Activated CD8-positive, alpha-beta memory T cell treated with anti-CD3 and anti-CD28 coated beads for 48 hours (primary cell): ENCODE data around the gene TAOK3.
"Not testable (repeated sequence)": the region's sequence is repeated elsewhere in the genome, so short reads cannot be mapped to it uniquely, and the experiment has no call there.

Source experiments
- DNase-seq, 3 experiments: peaks; one replicate each; pipeline ENCODE4 v3.0.0-alpha.2; 2020; ENCODE audit warnings: low read depth in 2 of 3, low spot score in 2 of 3

Gene TAOK3

DNA sequence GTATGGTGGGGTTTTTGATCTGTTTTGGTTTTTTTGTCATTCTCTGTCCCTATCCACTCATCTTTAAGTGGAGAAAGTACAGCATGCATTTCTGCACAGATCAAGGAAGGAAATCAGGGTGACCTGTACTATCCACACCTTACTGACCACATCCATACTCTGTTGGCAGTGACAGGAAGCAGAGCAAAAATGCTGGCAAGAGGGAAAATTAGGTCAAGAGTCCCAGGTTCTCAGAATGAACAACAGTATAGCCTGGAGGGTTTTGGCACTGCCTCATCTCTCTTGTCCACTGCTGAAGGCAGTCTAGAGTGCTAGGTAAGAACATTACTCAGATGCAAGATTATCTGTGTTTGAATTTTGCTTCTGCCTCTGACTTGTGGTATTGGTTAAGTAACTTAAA is 70.7 kb downstream of the TAOK3 start:
- DNase-seq = no peak

GRCh38 chr12:118299791-118300460 is 72.8 kb downstream of the TAOK3 start:
- DNase-seq = no peak

- no peak for DNase-seq
Observed at GRCh38 chr12:118297284-118297683, 75.4 kb downstream of the TAOK3 start.

DNA sequence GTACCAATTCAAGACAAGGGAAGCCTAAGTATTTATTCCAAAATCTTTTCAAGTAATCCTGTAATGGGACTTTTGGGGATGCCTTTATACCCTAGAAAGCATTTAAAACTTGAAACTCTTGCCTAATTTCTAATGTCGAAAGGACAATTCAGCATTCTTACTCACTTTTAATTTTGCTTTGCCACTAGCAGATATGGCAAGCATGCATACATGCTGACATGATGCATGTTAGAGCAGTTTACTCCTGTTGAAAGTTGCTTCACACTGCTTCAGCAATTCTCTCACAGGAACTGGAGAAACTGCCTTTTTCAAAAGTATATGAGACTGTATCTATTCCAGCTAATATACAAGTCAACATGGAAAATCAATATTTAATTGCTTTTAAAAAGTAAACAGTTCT is 79.9 kb downstream of the TAOK3 start:
- no peak for DNase-seq

DNA sequence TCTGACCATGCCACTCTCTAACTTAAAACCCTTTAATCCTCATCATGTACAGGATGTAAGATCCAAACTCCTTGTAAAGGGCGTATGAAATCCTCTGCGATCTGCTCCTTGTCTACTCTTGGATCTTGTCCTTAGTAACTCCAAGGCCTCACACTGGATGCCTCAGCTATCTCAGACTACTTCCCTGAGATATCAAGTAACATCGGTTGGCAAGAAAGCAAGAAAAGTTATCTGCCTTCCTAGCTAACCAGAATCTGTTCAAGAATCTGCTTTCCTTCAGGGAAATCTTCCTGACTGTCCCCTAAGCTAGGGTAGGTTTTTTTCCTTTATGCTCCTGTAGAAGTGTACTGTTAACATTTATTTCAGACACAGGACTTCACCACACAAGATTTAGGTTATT is 82.6 kb downstream of the TAOK3 start:
- no peak for DNase-seq

- DNase-seq = no peak
Observed at GRCh38 chr12:118288174-118288573, 84.5 kb downstream of the TAOK3 start.

- DNase-seq = no peak
Observed at GRCh38 chr12:118287728-118288127, 85.0 kb downstream of the TAOK3 start.

DNA sequence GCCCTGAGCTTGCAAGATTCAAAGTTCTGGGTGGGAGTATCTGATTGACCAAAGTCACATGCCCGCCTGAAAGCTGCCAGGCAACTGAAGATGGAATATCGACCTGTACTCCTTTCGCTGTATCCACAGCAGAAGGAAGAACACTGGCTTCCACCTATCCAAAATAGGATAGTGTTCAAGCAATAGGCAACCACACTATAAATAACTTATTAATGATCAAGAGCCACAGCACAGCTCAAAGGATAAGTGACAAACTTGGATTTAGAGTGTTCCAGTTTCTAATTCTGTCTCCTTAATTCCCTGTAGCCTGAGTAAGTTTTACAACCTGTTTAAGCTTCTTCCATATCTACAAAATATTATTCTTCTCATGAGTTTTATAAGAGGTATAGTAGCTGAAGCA is 89.9 kb downstream of the TAOK3 start:
- DNase-seq = no peak

- DNase-seq = not testable (repeated sequence)
Observed at GRCh38 chr12:118278288-118278687, 94.4 kb downstream of the TAOK3 start.

DNA sequence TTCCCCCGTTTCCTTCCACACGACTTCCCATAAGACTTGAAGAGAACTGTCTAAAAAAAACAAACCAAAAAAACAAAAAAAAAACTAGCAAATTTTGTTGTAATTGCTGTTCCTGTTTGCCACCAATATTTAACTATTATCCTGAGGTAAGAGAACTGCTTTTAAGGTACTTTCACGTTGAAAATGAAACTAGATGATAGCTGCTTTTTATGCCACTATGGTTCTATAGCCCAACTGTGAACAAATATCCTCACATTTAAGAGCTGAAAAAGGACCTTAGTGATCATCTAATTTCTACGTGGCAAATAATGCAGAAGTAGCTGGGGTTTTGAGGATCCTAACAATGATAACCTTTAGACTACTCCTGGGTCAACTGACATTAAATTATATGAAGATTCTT is 98.6 kb downstream of the TAOK3 start:
- no peak for DNase-seq

DNA sequence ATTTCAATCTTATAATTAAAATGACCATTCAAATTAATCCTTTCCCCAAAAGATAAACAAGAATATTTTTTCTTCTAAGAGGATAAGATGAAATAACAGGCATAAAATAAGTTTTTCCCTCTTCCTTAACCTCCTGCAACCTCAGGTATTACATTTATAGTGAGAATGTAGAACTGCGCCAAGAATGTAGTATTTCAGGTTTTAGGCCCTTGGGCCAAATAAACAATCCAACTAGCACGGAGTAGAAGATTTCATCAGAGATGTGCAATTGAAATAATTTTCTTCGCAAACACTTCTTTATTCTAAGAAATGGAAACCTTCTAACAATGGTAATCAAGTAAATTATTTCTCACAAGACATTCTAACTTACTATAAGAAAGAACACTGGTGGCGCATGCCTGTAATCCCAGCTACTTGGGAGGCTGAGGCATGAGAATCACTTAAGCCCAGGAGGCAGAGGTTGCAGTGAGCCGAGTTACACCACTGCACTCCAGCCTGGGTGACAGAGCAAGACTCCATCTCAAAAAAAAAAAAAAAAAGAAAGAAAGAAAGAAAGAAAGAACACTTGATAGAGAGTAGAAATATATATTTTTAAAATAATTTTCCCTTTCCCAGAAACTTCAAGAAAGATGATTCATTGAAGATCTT is 100.8 kb downstream of the TAOK3 start:
- DNase-seq = no peak

DNA sequence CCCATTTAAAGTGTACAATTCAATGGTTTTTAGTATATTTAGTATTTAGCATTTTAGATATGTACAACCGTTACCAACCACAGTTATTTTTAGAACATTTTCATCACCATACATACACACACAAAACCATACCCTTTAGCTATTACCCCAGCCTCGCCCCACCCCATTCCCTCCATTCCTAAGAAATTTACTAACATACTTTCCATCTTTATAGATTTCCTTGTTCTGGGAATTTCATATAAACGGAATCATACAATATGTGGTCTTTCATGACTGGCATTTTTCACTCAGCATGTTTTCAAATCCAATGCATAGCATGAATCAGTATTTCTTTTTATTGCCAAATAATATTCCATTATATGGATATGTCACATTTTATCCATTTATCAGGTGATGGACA is 101.5 kb downstream of the TAOK3 start:
- DNase-seq = no peak

DNA sequence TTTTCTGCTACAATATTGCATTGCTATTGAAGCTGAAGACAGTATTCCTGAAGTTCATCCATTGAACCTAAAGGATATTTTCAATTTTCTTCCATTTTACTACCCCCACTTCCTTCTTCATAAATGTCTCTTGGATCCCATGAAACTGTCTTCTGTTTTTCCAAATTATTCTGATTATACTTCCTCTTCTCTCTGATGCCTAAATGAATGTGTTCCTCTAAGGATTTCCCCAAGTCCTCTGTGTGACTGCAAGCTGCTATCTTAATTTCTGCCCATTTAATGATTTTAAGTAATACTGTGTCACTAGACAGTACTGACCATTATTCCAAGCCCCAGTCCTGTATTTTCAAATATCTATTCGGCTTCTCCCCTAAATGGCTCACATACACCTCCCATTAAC is 102.9 kb downstream of the TAOK3 start:
- no peak for DNase-seq

GRCh38 chr12:118259079-118259478 is 113.6 kb downstream of the TAOK3 start:
- DNase-seq = no peak

GRCh38 chr12:118256352-118256751 is 116.4 kb downstream of the TAOK3 start:
- DNase-seq = no peak

DNA sequence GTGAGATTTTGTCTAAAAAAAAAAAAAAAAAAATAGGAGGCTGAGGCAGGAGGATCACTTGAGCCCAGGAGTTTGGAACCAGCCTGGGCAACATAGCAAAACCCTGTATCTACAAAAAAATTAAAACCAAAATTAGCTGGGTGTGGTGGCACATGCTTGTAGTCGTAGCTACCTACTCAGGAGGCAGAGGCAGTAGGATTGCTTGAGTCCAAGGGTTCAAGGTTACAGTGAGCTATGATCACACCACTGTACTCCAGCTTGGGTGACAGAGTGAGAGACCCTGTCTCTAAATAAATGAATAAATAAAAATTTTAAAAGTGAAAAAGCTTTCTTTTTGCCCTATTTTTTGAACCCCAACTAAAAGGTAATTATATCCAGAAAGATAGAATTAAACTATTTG is 123.2 kb downstream of the TAOK3 start:
- no peak for DNase-seq

DNA sequence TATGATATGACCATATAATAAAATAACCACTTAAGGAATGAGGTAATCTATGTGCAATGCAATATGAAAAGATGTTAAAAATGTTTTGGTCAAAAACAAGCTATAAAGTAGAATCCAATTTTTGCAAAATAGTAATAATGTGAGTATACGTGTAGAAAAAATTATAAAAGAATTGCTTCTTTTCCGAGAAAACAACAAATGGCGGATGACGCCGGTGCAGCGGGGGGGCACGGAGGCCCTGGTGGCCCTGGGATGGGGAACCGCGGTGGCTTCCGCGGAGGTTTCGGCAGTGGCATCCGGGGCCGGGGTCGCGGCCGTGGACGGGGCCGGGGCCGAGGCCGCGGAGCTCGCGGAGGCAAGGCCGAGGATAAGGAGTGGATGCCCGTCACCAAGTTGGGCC is 126.8 kb downstream of the TAOK3 start:
- DNase-seq = not testable (repeated sequence)

DNA sequence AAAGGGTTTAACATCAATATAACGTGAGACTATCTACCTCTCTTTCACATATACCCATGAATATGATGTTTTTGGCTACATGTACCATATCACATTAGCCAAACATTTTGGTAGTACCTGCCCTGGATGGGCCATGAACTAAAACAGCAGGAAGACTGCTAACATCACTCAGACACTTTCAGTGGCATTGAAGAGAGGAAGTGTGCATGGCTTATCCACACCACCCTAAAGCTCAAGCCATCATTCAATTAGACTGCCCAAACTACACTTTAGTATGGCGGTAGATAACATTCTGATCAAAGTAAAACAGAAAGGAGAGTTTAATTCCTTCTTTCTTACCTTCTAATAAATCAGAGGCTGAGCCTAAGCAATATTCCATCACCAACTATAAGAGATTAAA is 133.8 kb downstream of the TAOK3 start:
- no peak for DNase-seq

GRCh38 chr12:118237908-118238307 is 134.8 kb downstream of the TAOK3 start:
- DNase-seq = no peak

- no peak for DNase-seq
Observed at GRCh38 chr12:118237052-118237665, 135.5 kb downstream of the TAOK3 start.

DNA sequence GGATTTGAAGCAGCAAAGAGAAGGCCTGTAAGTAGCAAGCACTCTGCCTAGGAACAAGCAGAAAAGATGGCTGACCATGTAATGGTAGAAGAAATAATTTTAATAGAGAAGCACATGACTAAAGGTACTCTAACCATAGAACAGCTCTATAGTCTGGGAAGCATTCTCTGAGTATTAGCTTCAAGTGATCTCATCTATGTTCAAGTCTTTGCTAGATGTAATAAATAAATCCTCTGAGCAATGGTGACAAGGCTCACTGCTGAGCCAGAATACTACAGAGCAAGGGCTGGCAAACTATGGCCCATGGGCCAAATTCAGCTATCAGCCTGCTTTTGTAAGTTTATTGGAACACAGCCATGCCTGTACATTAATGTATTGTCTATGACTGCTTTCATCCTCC is 152.0 kb downstream of the TAOK3 start:
- no peak for DNase-seq

DNA sequence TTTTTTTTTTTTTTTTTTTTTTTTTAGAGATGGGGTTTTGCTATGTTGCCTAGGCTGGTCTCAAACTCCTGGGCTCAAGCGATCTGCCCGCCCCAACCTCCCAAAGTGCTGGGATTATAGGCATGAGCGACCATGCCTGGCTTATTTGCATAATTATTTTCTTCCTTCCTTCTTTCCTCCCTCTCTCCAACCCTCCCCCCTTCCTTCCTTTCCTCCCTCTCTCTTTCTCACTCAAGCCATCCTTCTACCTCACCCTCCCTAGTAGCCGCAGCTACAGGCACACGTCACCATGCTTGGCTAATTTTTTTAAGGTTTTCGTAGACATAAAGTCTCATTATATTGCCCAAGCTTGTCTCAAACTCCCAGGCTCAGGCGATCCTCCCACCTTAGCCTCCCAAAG is 152.9 kb downstream of the TAOK3 start:
- no peak for DNase-seq

DNA sequence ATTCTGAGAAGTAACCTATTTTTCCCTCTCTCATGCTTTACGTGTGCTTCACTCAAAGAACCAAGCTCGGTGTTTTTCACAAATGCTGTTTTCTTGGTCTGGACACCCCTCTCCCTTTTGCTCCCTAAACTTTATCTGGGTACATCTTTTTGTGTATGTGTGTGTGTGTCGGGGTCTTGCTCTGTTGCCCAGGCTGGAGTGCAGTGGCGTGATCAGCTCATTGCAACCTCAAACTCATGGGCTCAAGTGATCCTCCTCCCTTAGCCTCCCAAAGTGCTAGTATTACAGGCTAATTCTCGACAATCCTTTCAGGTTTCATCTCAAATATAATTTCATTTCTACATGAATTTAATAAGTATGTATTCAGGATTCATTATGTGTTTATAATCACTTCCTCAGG is 153.6 kb downstream of the TAOK3 start:
- DNase-seq = no peak
